HL-60/S4 treated with retinoic acid at 250 ng/mL for 4 days and 3 days (cell line): ENCODE results near the gene SAXO1.

Experiments used
- in situ Hi-C: fragments of 300-500 bp; cut with MboI; formaldehyde crosslinking; loops from 2 replicates; pipeline ENCODE4 v1.7.0; 2022; ENCODE audit warnings: low sequenced_read_pairs

The SAXO1 gene

DNA sequence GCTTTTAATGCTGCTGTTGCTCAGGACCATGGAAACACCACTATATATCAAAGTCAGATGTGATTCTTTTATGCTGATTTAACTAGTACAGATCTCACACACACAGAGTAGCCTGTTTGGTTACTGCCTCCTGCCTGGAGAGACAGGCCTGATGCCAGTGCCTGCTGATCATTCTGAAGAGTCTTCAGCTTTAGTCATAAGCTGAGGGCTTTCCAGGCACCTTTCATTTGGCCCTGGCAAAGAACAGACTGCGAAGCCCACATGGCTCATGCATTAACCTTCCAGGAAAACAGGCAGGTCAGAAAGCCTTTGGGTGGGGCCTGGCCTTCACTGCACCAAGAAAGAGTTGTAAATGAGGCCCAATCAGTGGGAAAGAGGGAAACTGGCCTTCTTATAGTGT lies 144.7 kb downstream of the SAXO1 start:
- in situ Hi-C loops: no loop called here

DNA sequence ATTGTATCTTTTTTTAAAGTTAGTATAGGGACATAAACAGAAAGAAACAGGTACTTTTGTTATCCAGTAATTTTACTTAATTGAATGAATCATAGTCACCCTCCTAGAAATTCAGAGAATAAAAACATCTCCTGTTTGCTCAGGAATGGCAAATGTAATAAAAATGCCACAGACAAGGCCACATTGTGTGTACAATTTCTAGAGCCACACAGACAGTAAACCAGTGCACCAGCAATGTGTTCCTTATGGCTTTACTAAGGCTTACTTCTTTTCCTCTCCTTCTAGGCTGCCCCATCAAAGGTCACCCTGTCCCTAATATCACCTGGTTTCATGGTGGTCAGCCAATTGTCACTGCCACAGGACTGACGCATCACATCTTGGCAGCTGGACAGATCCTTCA lies 145.5 kb downstream of the SAXO1 start:
- in situ Hi-C loops: no loop called here

DNA sequence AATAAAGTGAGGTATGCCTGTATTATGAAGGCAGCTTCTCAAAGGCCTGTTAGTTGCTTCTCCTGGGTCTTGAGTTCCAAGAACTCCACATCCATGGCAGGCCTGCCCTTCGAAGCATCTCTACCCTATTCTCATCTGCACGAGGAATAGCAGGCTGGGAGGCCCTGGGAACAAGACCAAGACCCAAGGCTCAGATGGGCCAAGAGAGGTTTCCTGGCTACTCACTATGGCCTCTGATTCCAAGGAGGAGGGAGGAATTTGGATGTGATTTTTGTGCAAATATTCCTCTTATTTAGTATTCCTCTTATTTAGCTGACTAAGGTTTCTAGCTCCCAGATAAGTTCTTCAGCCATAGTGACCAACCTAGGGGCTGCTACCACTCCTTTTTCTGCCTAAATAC lies 151.3 kb downstream of the SAXO1 start:
- in situ Hi-C loops: no loop called here

DNA sequence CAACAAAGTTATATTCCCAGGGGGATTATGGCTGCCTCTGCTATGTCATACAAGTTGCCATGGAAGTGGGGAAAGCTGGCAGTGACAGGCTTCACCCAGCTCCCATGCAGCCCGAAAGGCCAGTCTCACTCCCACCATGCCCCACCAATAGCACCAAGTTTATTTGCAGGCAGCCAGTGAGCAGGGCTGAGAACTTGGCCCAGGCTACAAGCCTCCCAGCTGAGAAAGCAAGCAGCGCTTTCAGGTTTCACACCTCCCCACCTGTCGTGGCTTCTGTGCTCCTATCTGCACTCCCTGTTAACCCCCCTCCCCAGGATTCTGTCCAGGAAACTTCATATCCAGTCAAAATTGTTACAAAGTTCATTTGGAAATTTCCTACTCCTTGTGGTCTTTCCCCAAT lies 155.0 kb downstream of the SAXO1 start:
- in situ Hi-C loops: no loop called here
